DOHH2 (cell line): ENCODE results near the gene AP1S3.

Source experiments
- H3F3A ChIP-seq: fragments of 200-600 bp; sonication (generic), shearing (Covaris generic); 2 replicates; pipeline ENCODE4 v1.6.0; 2016; ENCODE audit warnings: antibody characterized with exemption, mild to moderate bottlenecking; ENCODE audit not compliant: control insufficient read depth, insufficient read depth
- H3K27ac ChIP-seq: fragments of 200-600 bp; sonication (generic); 2 replicates; pipeline ENCODE4 v1.5.1; 2014; ENCODE audit warnings: low read depth, mild to moderate bottlenecking, low read length, moderate library complexity
- H3K27me3 ChIP-seq: fragments of 200-600 bp; sonication (generic); 2 replicates; pipeline ENCODE4 v1.6.1; 2014; ENCODE audit warnings: mild to moderate bottlenecking, low read length, mixed read lengths; ENCODE audit not compliant: control insufficient read depth
- H3K36me3 ChIP-seq: fragments of 200-600 bp; sonication (generic); 2 replicates; pipeline ENCODE4 v1.6.1; 2014; ENCODE audit warnings: mild to moderate bottlenecking, low read length, moderate library complexity, mixed read lengths; ENCODE audit not compliant: control insufficient read depth
- H3K4me1 ChIP-seq: fragments of 200-600 bp; sonication (generic); 2 replicates; pipeline ENCODE4 v1.6.1; 2014; ENCODE audit warnings: mild to moderate bottlenecking, low read length, mixed read lengths; ENCODE audit not compliant: control insufficient read depth
- H3K4me2 ChIP-seq: fragments of 200-600 bp; sonication (generic); 2 replicates; pipeline ENCODE4 v1.6.0; 2014; ENCODE audit warnings: mild to moderate bottlenecking, low read length, moderate library complexity
- H3K4me3 ChIP-seq: fragments of 200-600 bp; sonication (generic); 2 replicates; pipeline ENCODE4 v1.5.1; 2014; ENCODE audit warnings: mild to moderate bottlenecking, low read length, mixed read lengths
- H3K79me2 ChIP-seq: fragments of 200-600 bp; sonication (generic); 2 replicates; pipeline ENCODE4 v1.6.1; 2014; ENCODE audit warnings: mild to moderate bottlenecking, low read length, mixed read lengths; ENCODE audit not compliant: control insufficient read depth
- H3K9me2 ChIP-seq: fragments of 200-600 bp; sonication (generic); replicated peaks from 2 replicates; pipeline ENCODE4 v1.6.1; 2014; ENCODE audit warnings: mild to moderate bottlenecking, low read length, mixed read lengths; ENCODE audit not compliant: control insufficient read depth
- H3K9me3 ChIP-seq: fragments of 200-600 bp; sonication (generic); 2 replicates; pipeline ENCODE4 v1.6.1; 2014; ENCODE audit warnings: antibody characterized with exemption, low read length, mixed read lengths; ENCODE audit not compliant: control insufficient read depth, insufficient read depth
- H4K20me1 ChIP-seq: fragments of 200-600 bp; sonication (generic); 2 replicates; pipeline ENCODE4 v1.6.0; 2014; ENCODE audit warnings: low read depth, mild to moderate bottlenecking, antibody characterized with exemption, low read length, moderate library complexity; ENCODE audit not compliant: control insufficient read depth, insufficient read depth
- CTCF ChIP-seq: fragments of 200-600 bp; sonication (generic); IDR thresholded peaks from one replicate; pipeline ENCODE4 v1.5.1; 2014; ENCODE audit warnings: antibody characterized with exemption, mild to moderate bottlenecking, low read depth, low read length; ENCODE audit not compliant: poor library complexity, severe bottlenecking
- EZH2phosphoT487 ChIP-seq: fragments of 200-600 bp; sonication (generic); IDR thresholded peaks from 2 replicates; pipeline ENCODE4 v1.6.1; 2017; ENCODE audit warnings: borderline replicate concordance, mild to moderate bottlenecking, antibody characterized with exemption, low read length, moderate library complexity, mixed read lengths

Gene AP1S3

GRCh38 chr2:223841436-223842190 is 4.2 kb upstream of the AP1S3 start:
- Histone ChIP-seq H4K20me1 (no peaks in the 10 kb centered on the region), H3K79me2 (peaks cover under 1% of the 10 kb centered on the region), H3K4me2 (no peak overlapping the region; the same call in 1 of the 2 replicates), H3K4me3 (no peak overlapping the region), H3K4me1 (peaks cover 14% of the 10 kb centered on the region), H3K9me2 (no peaks in the 10 kb centered on the region), H3K9me3 (no peaks in the 10 kb centered on the region), H3F3A (0 out of 2 replicates have a peak, but pooled peaks cover 3% of the 10 kb centered on the region), H3K36me3 (no peaks in the 10 kb centered on the region), H3K27ac (no peak overlapping the region), H3K27me3 (no peaks in the 10 kb centered on the region)
- no peak for TF ChIP-seq CTCF
- TF ChIP-seq EZH2phosphoT487 = no peak

DNA sequence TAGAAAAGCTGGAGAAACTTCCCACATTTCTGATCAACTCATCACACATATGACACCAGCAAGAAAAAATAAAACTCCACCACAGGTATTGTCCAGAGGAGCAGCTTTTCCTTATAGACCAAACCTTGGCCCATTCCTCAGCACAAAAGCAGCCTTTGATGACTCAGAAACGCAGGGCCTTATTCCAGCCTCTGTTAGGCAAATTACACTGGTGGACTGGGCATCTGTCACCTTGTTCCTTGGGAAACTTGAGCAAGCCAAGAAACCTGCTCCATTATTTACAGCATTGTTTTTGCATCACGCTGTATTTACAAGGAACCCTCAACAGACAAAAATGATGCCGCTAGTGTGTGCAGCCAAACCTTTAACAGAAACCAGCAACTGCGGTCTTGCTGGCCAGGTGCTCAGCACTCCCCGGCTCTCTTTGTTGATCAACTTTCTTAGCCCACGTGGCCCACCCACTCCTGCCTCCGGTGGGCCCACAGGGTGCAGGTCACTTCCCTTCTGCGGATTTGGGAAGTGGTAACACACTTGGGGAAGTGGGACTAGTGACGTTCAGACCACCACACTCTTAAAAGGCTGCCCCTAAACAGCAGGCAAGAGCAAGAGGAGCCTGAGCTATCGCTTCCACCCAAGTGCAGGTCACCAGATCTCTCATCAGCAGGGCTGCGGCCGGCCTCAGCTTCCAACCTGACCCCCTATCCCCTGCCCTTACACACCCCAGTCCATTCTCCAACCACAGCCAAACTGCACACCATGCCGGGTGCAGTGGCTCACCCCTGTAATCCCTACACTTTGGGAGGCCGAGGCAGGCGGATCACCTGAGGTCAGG is 1.5 kb downstream of the AP1S3 start:
- 0 out of 2 replicates have a peak, but pooled peaks cover 6% of the 10 kb centered on the region for H4K20me1 ChIP-seq
- H3K4me2 ChIP-seq = peak overlapping the region; percentile 82

GRCh38 chr2:223834431-223834830 is 3.0 kb downstream of the AP1S3 start:
- TF ChIP-seq EZH2phosphoT487 (no peak), CTCF (no peak)
- Histone ChIP-seq H3K27ac (no peak overlapping the region), H3F3A (0 out of 2 replicates have a peak, but pooled peaks cover 3% of the 10 kb centered on the region), H3K4me2 (no peak overlapping the region), H4K20me1 (0 out of 2 replicates have a peak, but pooled peaks cover 6% of the 10 kb centered on the region), H3K4me1 (peaks cover 19% of the 10 kb centered on the region), H3K9me2 (no peaks in the 10 kb centered on the region), H3K36me3 (no peaks in the 10 kb centered on the region), H3K79me2 (peaks cover 30% of the 10 kb centered on the region), H3K27me3 (no peaks in the 10 kb centered on the region), H3K4me3 (no peak overlapping the region), H3K9me3 (no peaks in the 10 kb centered on the region)

More for the DNA sequence above, 1.5 kb downstream of the AP1S3 start:
- Histone ChIP-seq H3K9me2 (no peaks in the 10 kb centered on the region), H3K9me3 (no peaks in the 10 kb centered on the region), H3K36me3 (no peaks in the 10 kb centered on the region), H3K27me3 (no peaks in the 10 kb centered on the region), H3K79me2 (peaks cover 30% of the 10 kb centered on the region), H3K4me1 (peaks cover 19% of the 10 kb centered on the region), H3F3A (0 out of 2 replicates have a peak, but pooled peaks cover 3% of the 10 kb centered on the region), H3K4me3 (peak overlapping the region; percentile 77), H3K27ac (no peak overlapping the region)
- no peak for TF ChIP-seq CTCF
- no peak for TF ChIP-seq EZH2phosphoT487
